Epithelial cell of esophagus (primary cell): Measurements from ENCODE around the gene DST.

Experiments used
- DNase-seq: peaks from one replicate; pipeline ENCODE4 v3.0.0; 2010; ENCODE audit warnings: low read depth
- H3K4me3 ChIP-seq: 2 replicates; pipeline ENCODE4 v1.5.1; 2011; ENCODE audit warnings: mild to moderate bottlenecking, low read length, control low read depth
- CTCF ChIP-seq: IDR thresholded peaks from 2 replicates; pipeline ENCODE4 v1.5.1; 2011; ENCODE audit warnings: low read depth, mild to moderate bottlenecking, low read length, control low read depth, inconsistent platforms; ENCODE audit not compliant: insufficient read depth; ENCODE audit errors: missing control alignments

The DST gene

GRCh38 chr6:56613247-56613851, 29.3 kb downstream of the DST start:
- H3K4me3 ChIP-seq: no peak overlapping the region

DNA sequence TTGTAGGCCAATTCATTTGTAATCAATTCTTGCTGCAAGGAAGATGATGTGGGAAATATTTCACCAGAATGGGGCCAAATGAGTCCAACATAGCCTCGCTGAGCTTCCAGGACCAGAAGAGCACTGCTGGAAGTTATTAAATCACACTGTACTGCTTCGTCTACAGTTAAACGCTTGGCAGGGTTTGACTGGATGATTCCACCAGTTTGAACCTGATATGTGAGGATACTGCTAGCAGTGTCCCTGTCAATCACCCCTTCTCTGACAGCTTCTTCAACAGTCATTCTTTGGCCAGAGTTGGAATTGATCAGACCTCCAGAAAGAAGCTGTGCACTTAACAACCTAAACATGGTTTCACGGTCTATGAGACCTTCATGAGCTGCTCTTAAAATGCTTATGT, 34.4 kb downstream of the DST start:
- H3K4me3 ChIP-seq: no peak overlapping the region
- DNase-seq: no peak
- TF ChIP-seq CTCF: no peak

More at GRCh38 chr6:56613247-56613851, 29.3 kb downstream of the DST start:
- no peak for TF ChIP-seq CTCF
- DNase-seq: peak; percentile 56

- DNase-seq: no peak
- TF ChIP-seq CTCF: no peak
- H3K4me3 ChIP-seq: no peak overlapping the region
Observed at GRCh38 chr6:56607111-56607752, 35.5 kb downstream of the DST start.

GRCh38 chr6:56605435-56605834, 37.3 kb downstream of the DST start:
- no peak for DNase-seq
- H3K4me3 ChIP-seq: no peak overlapping the region
- TF ChIP-seq CTCF: no peak

DNA sequence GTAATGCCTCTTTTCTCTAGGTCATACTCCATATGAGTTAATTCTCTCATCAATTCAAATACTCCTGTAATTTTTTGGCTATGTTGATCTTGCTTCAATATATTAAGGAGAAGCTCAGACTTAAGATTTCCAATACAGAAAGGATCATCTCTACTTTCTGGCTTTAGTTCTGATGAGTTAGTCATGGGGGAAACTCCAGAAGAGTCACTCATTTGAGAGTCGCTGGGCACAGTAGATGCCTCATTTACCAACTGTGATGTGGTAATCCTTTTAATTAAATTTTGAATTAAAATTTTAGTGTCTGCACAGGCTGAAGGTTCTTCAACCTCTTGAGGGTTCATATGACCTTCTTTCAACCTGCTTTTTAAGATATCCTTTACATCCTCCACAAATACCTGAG, 38.5 kb downstream of the DST start:
- H3K4me3 ChIP-seq: no peak overlapping the region
- TF ChIP-seq CTCF: no peak

DNA sequence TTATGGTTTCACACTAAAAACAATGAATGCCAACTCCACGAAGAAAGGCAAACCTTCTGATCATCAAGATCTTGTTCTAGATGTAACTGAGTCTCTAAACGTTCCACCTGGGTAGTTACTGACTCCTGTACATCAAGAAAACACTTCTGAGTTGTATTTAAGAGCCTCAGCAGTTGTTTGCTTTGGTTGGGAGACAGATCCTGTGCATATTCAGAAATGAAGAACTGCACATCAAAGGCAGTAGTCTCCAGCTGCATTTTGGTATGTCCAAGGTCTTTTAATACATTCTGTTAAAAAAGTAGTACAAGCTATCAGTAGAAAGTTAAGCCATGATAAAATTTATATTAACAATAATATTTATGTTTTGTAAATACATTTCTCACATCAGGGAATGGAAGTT, 41.3 kb downstream of the DST start:
- no peak for DNase-seq
- no peak overlapping the region for H3K4me3 ChIP-seq
- no peak for TF ChIP-seq CTCF

More for the DNA sequence above, 38.5 kb downstream of the DST start:
- DNase-seq: peak; percentile 45

- peak; percentile 81 for DNase-seq
- H3K4me3 ChIP-seq: no peak overlapping the region
- peak; percentile 68 for TF ChIP-seq CTCF
Observed at GRCh38 chr6:56595490-56596122, 47.1 kb downstream of the DST start.
